K562 (cell line): ENCODE measurements around the gene KIF20B. TPM values are rescaled to one million over a fixed set of nuclear protein-coding genes. Genes with fewer than 3 reads are reported as not detected.

Source experiments
- ATAC-seq: fragments of 200-7000 bp; cut with Tn5 transposase; 3 replicates; pipeline ENCODE4 v1.9.1; 2020; ENCODE audit warnings: moderate library complexity
- BruUV-seq: library from RNA; stranded (reverse); fragments of 400-500 nt; replicated peaks from 2 replicates; lab custom pipeline; 2021; lab: Mats Ljungman, UMichigan
- CTCF ChIA-PET: fragments of 300-600 bp; formaldehyde crosslinking; extraction: SDS; loops from one replicate; lab custom pipeline; 2021; ENCODE audit warnings: low intra/inter-chr PET ratio; lab: Yijun Ruan, JAX
- POLR2A ChIA-PET: fragments of 300-600, 350-650 bp; sonication (Branson Sonifier 250); formaldehyde crosslinking; extraction: SDS; loops from one replicate; lab custom pipeline; 2021; ENCODE audit warnings: antibody characterized with exemption, inconsistent platforms; lab: Yijun Ruan, JAX
- DNase-seq, 4 experiments: peaks; one replicate each; pipeline versions ENCODE4 v3.0.0 to v3.0.0-alpha.2; 2011 to 2018; ENCODE audit warnings: low spot score in 3 of 4, mixed read lengths in 3 of 4; ENCODE audit errors: extremely low read depth in 1 of 4
- FAIRE-seq: peaks from 2 replicates; lab custom pipeline; 2011; peaks lifted over from hg19 to GRCh38; lab: Jason Lieb, UNC
- H2AFZ ChIP-seq: 2 replicates; pipeline ENCODE4 v1.6.0; 2011; ENCODE audit warnings: low read depth, low read length, control low read depth, inconsistent platforms
- H3K27ac ChIP-seq: fragments of 200-600 bp; 3 replicates; pipeline ENCODE4 v1.8.0; 2011; ENCODE audit warnings: low read depth, mild to moderate bottlenecking, control low read depth, inconsistent platforms, low read length, moderate library complexity, mixed read lengths; ENCODE audit errors: extremely low read depth
- H3K27me3 ChIP-seq, 2 experiments: fragments of 300-600 bp in 1 of 2; 2 replicates in 1 of 2; 3 replicates in 1 of 2; pipeline versions ENCODE4 v1.6.0 to v1.8.0; 2011; ENCODE audit warnings: inconsistent platforms in 2 of 2, low read length in 2 of 2, mild to moderate bottlenecking in 1 of 2, mixed read lengths in 1 of 2, moderate library complexity in 1 of 2; ENCODE audit not compliant: control insufficient read depth in 2 of 2, insufficient read depth in 2 of 2
- H3K36me3 ChIP-seq: fragments of 300-600 bp; 3 replicates; pipeline ENCODE4 v1.8.0; 2011; ENCODE audit warnings: mild to moderate bottlenecking, low read length, inconsistent platforms; ENCODE audit not compliant: control insufficient read depth, insufficient read depth
- H3K4me1 ChIP-seq, 2 experiments: fragments of 200-600 bp in 1 of 2; replicated peaks in 1 of 2; 2 replicates in 1 of 2; 3 replicates in 1 of 2; pipeline versions ENCODE4 v1.5.1 to v1.8.0; 2011; ENCODE audit warnings: inconsistent platforms in 2 of 2, low read length in 2 of 2, mild to moderate bottlenecking in 1 of 2, mixed read lengths in 1 of 2, moderate library complexity in 1 of 2; ENCODE audit not compliant: control insufficient read depth in 2 of 2, insufficient read depth in 2 of 2
- H3K4me2 ChIP-seq: 2 replicates; pipeline ENCODE4 v1.6.1; 2011; ENCODE audit warnings: low read length, control low read depth, inconsistent platforms, mixed read lengths; ENCODE audit not compliant: insufficient read depth
- H3K4me3 ChIP-seq: fragments of 200-600 bp; sonication (generic), shearing (Covaris generic); 2 replicates; pipeline ENCODE4 v1.5.1; 2016; ENCODE audit warnings: control low read depth, inconsistent platforms
- H3K79me2 ChIP-seq: fragments of 200-600 bp; 3 replicates; pipeline ENCODE4 v1.8.0; 2011; ENCODE audit warnings: low read length, inconsistent platforms; ENCODE audit not compliant: control insufficient read depth, insufficient read depth
- H3K9ac ChIP-seq, 2 experiments: 2 replicates each; pipeline versions ENCODE4 v1.6.0 to v1.6.1; 2011; ENCODE audit warnings: low read depth in 2 of 2, low read length in 2 of 2, control low read depth in 1 of 2, inconsistent platforms in 1 of 2, mild to moderate bottlenecking in 1 of 2, mixed read lengths in 1 of 2; ENCODE audit not compliant: insufficient read depth in 1 of 2
- H3K9me1 ChIP-seq: one replicate; pipeline ENCODE4 v1.6.0; 2011; ENCODE audit warnings: inconsistent platforms, mild to moderate bottlenecking, low read length, moderate library complexity; ENCODE audit not compliant: control insufficient read depth, insufficient read depth
- H3K9me3 ChIP-seq: replicated peaks from 2 replicates; pipeline ENCODE4 v1.5.1; 2011; ENCODE audit warnings: low read depth, low read length, inconsistent platforms; ENCODE audit not compliant: control insufficient read depth, insufficient read depth
- H4K20me1 ChIP-seq: replicated peaks from 2 replicates; pipeline ENCODE4 v1.6.1; 2011; ENCODE audit warnings: low read length, inconsistent platforms, mixed read lengths; ENCODE audit not compliant: control insufficient read depth, insufficient read depth
- CHD1 ChIP-seq: fragments of 200-600 bp; sonication (generic); IDR thresholded peaks from one replicate; pipeline ENCODE4 v1.6.1; 2012; ENCODE audit warnings: mild to moderate bottlenecking, moderate library complexity, low read length, inconsistent platforms
- CREB5 ChIP-seq: fragments of 250-450 bp; sonication (Bioruptor Pico); IDR thresholded peaks from 2 replicates; pipeline ENCODE4 v1.5.0; 2020; ENCODE audit warnings: mild to moderate bottlenecking
- FOXJ2 ChIP-seq: fragments of 200-800 bp; sonication (Bioruptor generic); IDR thresholded peaks from 2 replicates; pipeline ENCODE4 v1.6.1; 2016; ENCODE audit warnings: missing genetic modification characterization, missing compliant biosample characterization
- GABPB1 ChIP-seq: sonication (generic); formaldehyde crosslinking; IDR thresholded peaks from 2 replicates; pipeline ENCODE4 v1.8.0; 2022; ENCODE audit warnings: mild to moderate bottlenecking, missing genetic modification reagents
- POLR2H ChIP-seq: IDR thresholded peaks from 2 replicates; pipeline ENCODE4 v1.6.1; 2016; ENCODE audit warnings: missing genetic modification characterization, low read depth, mild to moderate bottlenecking, control low read depth, missing compliant biosample characterization, moderate library complexity
- SMARCC2 ChIP-seq: fragments of 450-650 bp; IDR thresholded peaks from 2 replicates; pipeline ENCODE4 v1.6.1; 2017; ENCODE audit warnings: antibody characterized with exemption, moderate library complexity, mild to moderate bottlenecking, low read depth
- ZKSCAN8 ChIP-seq: fragments of 200-800 bp; sonication (Bioruptor generic); IDR thresholded peaks from 2 replicates; pipeline ENCODE4 v1.6.1; 2016; ENCODE audit warnings: missing genetic modification characterization, missing compliant biosample characterization
- ZNF174 ChIP-seq: fragments of 250-450 bp; sonication (Bioruptor Pico); IDR thresholded peaks from 2 replicates; pipeline ENCODE4 v1.4.0; 2020; ENCODE audit warnings: mild to moderate bottlenecking
- WGBS: fragments of 100-300 bp; shearing (Covaris generic); methylation state at CpG from one replicate; pipeline ENCODE4 v1.1.6; 2016; ENCODE audit warnings: low coverage, mixed read lengths; ENCODE audit not compliant: insufficient coverage; ENCODE audit errors: missing lambda C conversion rate; 5-methylcytosine and 5-hydroxymethylcytosine counted together
- in situ Hi-C: fragments of 300-500 bp; cut with MboI; formaldehyde crosslinking; loops from 4 replicates; pipeline ENCODE4 v1.15.0; 2018; ENCODE audit warnings: inconsistent platforms, mixed read lengths
- intact Hi-C: fragments of 100-400 bp; cut with micrococcal nuclease; formaldehyde crosslinking; loops from 2 replicates; pipeline ENCODE4 v1.14.2; 2022
- polyA plus RNA-seq, 8 experiments: library from polyadenylated mRNA; depleted of rRNA in 4 of 8; stranded (reverse) in 5 of 8; unstranded in 3 of 8; fragments of >200 nt; fragmentation: Nextera tagmentation in 2 of 8; fragmentation: Illumina TruSeq in 1 of 8; extraction: Ambion mirVana in 2 of 8; extraction: Trizol in 1 of 8; gene quantifications; 2 replicates each; pipeline versions ENCODE4 v1.2.1 to v1.2.3, GENCODE V29; 2011 to 2014; ENCODE audit warnings: inconsistent platforms in 1 of 8, missing spikeins in 1 of 8
- total RNA-seq, 7 experiments: library from RNA; depleted of rRNA in 6 of 7; stranded (reverse); fragments of >200 nt in 6 of 7; fragmentation: Illumina TruSeq in 2 of 7; extraction: Trizol in 2 of 7; gene quantifications; 2 replicates each; pipeline versions ENCODE4 v1.2.1 to v1.2.3, GENCODE V29; 2011 to 2021; ENCODE audit warnings: low replicate concordance in 1 of 7
- TF ChIP-seq, protein P1 (sequence below): IDR thresholded peaks from 3 replicates; pipeline ENCODE4 v1.6.1; 2011; ENCODE audit warnings: borderline replicate concordance, mild to moderate bottlenecking; ENCODE audit not compliant: insufficient read length, insufficient read depth
- TF ChIP-seq, protein P2 (sequence below): fragments of 150-350 bp; IDR thresholded peaks from 2 replicates; pipeline ENCODE4 v1.6.1; 2014; ENCODE audit warnings: low read depth, mild to moderate bottlenecking, low read length, borderline replicate concordance

KIF20B gene
- total and polyA plus RNA-seq, 9 of the 15 experiments (the other 6 are each of a cell fraction or from before 2014, with no cell fraction given): 18.6 to 56.5 (median 32.9) TPM

- no TSS peak for BruUV-seq
- CTCF ChIA-PET: no interaction called here
Measured at GRCh38 chr10:89815049-89815853, 113.9 kb downstream of the KIF20B start.

More at GRCh38 chr10:89815049-89815853, 113.9 kb downstream of the KIF20B start:
- in situ Hi-C loops (no loop called here), intact Hi-C loops (no loop called here)
- FAIRE-seq (no peak), ATAC-seq (no peak), DNase-seq (no peak)
- Histone ChIP-seq H3K9me1 (no peaks in the 10 kb centered on the region), H3K36me3 (no peaks in the 10 kb centered on the region), H3K27me3 (no peaks in the 10 kb centered on the region), H3K9ac (no peak overlapping the region), H2AFZ (no peak overlapping the region), H3K4me1 (no peaks in the 10 kb centered on the region), H3K79me2 (no peaks in the 10 kb centered on the region), H3K4me2 (no peak overlapping the region), H3K4me3 (no peak overlapping the region), H3K27ac (no peak overlapping the region), H3K9me3 (no peaks in the 10 kb centered on the region), H4K20me1 (no peaks in the 10 kb centered on the region)
- 7% methylated on average over 3 of the region's 5 CpGs for WGBS
- POLR2A ChIA-PET: no interaction called here
- TF ChIP-seq GABPB1 (CRISPR knock-in tag) (no peak), ZKSCAN8 (CRISPR knock-in tag) (no peak), POLR2H (tag) (no peak), CHD1 (no peak), ZNF174 (no peak), SMARCC2 (no peak), FOXJ2 (tag) (no peak), CREB5 (CRISPR knock-in tag) (no peak)
- TF ChIP-seq, protein P1, sequence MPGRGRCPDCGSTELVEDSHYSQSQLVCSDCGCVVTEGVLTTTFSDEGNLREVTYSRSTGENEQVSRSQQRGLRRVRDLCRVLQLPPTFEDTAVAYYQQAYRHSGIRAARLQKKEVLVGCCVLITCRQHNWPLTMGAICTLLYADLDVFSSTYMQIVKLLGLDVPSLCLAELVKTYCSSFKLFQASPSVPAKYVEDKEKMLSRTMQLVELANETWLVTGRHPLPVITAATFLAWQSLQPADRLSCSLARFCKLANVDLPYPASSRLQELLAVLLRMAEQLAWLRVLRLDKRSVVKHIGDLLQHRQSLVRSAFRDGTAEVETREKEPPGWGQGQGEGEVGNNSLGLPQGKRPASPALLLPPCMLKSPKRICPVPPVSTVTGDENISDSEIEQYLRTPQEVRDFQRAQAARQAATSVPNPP: no peak
- TF ChIP-seq, protein P2, sequence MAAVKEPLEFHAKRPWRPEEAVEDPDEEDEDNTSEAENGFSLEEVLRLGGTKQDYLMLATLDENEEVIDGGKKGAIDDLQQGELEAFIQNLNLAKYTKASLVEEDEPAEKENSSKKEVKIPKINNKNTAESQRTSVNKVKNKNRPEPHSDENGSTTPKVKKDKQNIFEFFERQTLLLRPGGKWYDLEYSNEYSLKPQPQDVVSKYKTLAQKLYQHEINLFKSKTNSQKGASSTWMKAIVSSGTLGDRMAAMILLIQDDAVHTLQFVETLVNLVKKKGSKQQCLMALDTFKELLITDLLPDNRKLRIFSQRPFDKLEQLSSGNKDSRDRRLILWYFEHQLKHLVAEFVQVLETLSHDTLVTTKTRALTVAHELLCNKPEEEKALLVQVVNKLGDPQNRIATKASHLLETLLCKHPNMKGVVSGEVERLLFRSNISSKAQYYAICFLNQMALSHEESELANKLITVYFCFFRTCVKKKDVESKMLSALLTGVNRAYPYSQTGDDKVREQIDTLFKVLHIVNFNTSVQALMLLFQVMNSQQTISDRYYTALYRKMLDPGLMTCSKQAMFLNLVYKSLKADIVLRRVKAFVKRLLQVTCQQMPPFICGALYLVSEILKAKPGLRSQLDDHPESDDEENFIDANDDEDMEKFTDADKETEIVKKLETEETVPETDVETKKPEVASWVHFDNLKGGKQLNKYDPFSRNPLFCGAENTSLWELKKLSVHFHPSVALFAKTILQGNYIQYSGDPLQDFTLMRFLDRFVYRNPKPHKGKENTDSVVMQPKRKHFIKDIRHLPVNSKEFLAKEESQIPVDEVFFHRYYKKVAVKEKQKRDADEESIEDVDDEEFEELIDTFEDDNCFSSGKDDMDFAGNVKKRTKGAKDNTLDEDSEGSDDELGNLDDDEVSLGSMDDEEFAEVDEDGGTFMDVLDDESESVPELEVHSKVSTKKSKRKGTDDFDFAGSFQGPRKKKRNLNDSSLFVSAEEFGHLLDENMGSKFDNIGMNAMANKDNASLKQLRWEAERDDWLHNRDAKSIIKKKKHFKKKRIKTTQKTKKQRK: no peak
